ENCODE results near the gene CATSPERD.

The CATSPERD gene

GRCh38 chr19:5679289-5680083, 41.0 kb upstream of the CATSPERD start:
- H3K4me3 Mint-ChIP-seq, result peak overlapping the region; percentile 98 to 100 (median 99)
- H3K9me3 Mint-ChIP-seq, result no peaks in the 10 kb centered on the region
- H3K36me3 Mint-ChIP-seq (ENCODE audit: low read depth), result peaks cover 6% of the 10 kb centered on the region
- peaks cover 36% of the 10 kb centered on the region for H3K4me1 Mint-ChIP-seq
- no peak for TF ChIP-seq CTCF (IDR thresholded peaks at IDR 0.05; ENCODE audit: unreplicated experiment in 3 of 3)
- H3K27me3 Mint-ChIP-seq (ENCODE audit: low read depth), result no peaks in the 10 kb centered on the region
- H3K27ac Mint-ChIP-seq, result peak overlapping the region; percentile 85 to 96 (median 92)

GRCh38 chr19:5680084-5680436, 40.4 kb upstream of the CATSPERD start:
- H3K36me3 Mint-ChIP-seq (ENCODE audit: low read depth), result peaks cover 3% of the 10 kb centered on the region
- peaks cover 30% of the 10 kb centered on the region for H3K4me1 Mint-ChIP-seq
- peak overlapping the region; percentile 85 to 96 (median 92) for H3K27ac Mint-ChIP-seq
- no peaks in the 10 kb centered on the region for H3K9me3 Mint-ChIP-seq
- H3K4me3 Mint-ChIP-seq, result peak overlapping the region; percentile 98 to 100 (median 99)
- TF ChIP-seq CTCF (IDR thresholded peaks at IDR 0.05; ENCODE audit: unreplicated experiment in 3 of 3), result no peak
- no peaks in the 10 kb centered on the region for H3K27me3 Mint-ChIP-seq (ENCODE audit: low read depth)

GRCh38 chr19:5680437-5681368, 39.7 kb upstream of the CATSPERD start, which contains the start of the genes HSD11B1L and MICOS13:
Gene HSD11B1L, plus strand, starts transcription at chr19:5681027. Its CDS starts 3,806 bp downstream, at chr19:5684833.
Gene MICOS13, minus strand, starts transcription at chr19:5680516. Its CDS starts 30 bp downstream, at chr19:5680486.
- H3K4me1 Mint-ChIP-seq, result peaks cover 24% of the 10 kb centered on the region
- H3K4me3 Mint-ChIP-seq, result peak within 1 kb of the TSS; percentile 98 to 100 (median 99)
- TF ChIP-seq CTCF (IDR thresholded peaks at IDR 0.05; ENCODE audit: unreplicated experiment in 3 of 3), result no peak
- H3K36me3 Mint-ChIP-seq (ENCODE audit: low read depth), result peaks cover 3% of the 10 kb centered on the region
- no peaks in the 10 kb centered on the region for H3K27me3 Mint-ChIP-seq (ENCODE audit: low read depth)
- H3K9me3 Mint-ChIP-seq, result no peaks in the 10 kb centered on the region
- peak within 1 kb of the TSS; percentile 85 to 96 (median 92) for H3K27ac Mint-ChIP-seq

- H3K4me3 Mint-ChIP-seq, result peak overlapping the region; percentile 85 to 100 (median 86)
Measured at GRCh38 chr19:5681391-5682106, 38.9 kb upstream of the CATSPERD start.

More at GRCh38 chr19:5681391-5682106, 38.9 kb upstream of the CATSPERD start:
- peak overlapping the region in 2 of 3 experiments; percentile 54 to 62 for H3K27ac Mint-ChIP-seq
- no peak for TF ChIP-seq CTCF (IDR thresholded peaks at IDR 0.05; ENCODE audit: unreplicated experiment in 3 of 3)
- H3K27me3 Mint-ChIP-seq (ENCODE audit: low read depth), result no peaks in the 10 kb centered on the region
- H3K36me3 Mint-ChIP-seq (ENCODE audit: low read depth), result peaks cover 3% of the 10 kb centered on the region
- peaks cover 17% of the 10 kb centered on the region for H3K4me1 Mint-ChIP-seq
- H3K9me3 Mint-ChIP-seq, result no peaks in the 10 kb centered on the region

All from nephron (organoid).